NB4 (cell line): ENCODE data around the gene MAP3K5.

Experiments
- CTCF ChIP-seq: IDR thresholded peaks from one replicate; pipeline ENCODE4 v1.5.1; 2012; ENCODE audit warnings: low read depth, low read length
- MYC ChIP-seq: IDR thresholded peaks from 2 replicates; pipeline ENCODE4 v1.6.1; 2011; ENCODE audit warnings: low read depth, low read length

- no peak for TF ChIP-seq CTCF
- TF ChIP-seq MYC: no peak
These were observed 39.7 kb downstream of the MAP3K5 start for GRCh38 chr6:136752554-136752953.
